GM21423 (cell line): ENCODE measurements around the gene CIAO3.
A peak's percentile ranks its signal among the peaks of the same experiment; 100 is the strongest.

Experiments used
- ATAC-seq: cut with Tn5 transposase; IDR thresholded peaks from one replicate; pipeline ENCODE4 v1.9.1; 2021; ENCODE audit warnings: mild to moderate bottlenecking, moderate library complexity; ENCODE audit not compliant: unreplicated experiment

CIAO3 gene

DNA sequence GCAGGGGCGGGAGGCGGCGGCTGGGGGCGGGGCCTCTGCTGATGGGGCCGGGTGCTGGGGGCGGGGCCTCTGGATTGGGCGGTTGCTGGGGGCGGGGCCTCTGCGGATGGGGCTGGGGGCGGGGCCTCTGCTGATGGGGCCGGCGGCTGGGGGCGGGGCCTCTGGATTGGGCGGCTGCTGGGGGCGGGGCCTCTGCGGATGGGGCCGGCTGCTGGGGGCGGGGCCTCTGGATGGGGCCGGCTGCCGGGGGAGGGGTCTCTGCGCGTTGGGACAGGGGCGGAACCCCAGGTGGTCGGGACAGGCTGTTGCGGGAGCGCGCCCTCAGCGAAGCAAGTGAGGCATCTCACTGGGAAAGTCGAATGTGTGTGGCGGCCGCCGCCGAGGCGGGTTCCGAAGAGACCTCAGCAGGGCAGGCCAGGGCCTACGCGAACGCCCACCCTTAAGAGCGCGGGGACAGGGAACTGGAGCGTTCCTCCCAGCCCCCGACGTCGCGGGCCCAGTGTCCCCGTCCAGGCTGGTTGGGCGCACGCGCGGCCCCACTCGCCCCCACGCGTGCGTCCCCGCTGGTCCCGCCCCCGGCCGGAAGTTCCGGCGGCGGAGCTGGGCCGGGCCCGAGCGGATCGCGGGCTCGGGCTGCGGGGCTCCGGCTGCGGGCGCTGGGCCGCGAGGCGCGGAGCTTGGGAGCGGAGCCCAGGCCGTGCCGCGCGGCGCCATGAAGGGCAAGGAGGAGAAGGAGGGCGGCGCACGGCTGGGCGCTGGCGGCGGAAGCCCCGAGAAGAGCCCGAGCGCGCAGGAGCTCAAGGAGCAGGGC is 60.8 kb downstream of the CIAO3 start, which contains the start of gene STUB1:
TSS of gene STUB1 (plus strand) at position 597 of the 811 bp plus-strand sequence. CDS start at position 713, 116 bp downstream.
- ATAC-seq = peak; percentile 35
